Adrenal gland (tissue), 5 donors: Measurements from ENCODE around the gene SPPL2C.

Source experiments
- POLR2A ChIP-seq, 2 donors: fragments of 450-650 bp; IDR thresholded peaks; one replicate each; pipeline ENCODE4 v1.6.1; 2017; ENCODE audit warnings: antibody characterized with exemption in 2 of 2, mild to moderate bottlenecking in 2 of 2, moderate library complexity in 1 of 2
- TF ChIP-seq, protein P1 (sequence below), 6 experiments: fragments of 450-650 bp in 4 of 6; fragments of 200-600 bp in 2 of 6; sonication (generic) in 1 of 6; IDR thresholded peaks; 1 replicate in 5 of 6; 2 replicates in 1 of 6; pipeline versions ENCODE4 v1.5.1 to v1.8.0; 2016 to 2021; ENCODE audit warnings: antibody characterized with exemption in 6 of 6, mild to moderate bottlenecking in 2 of 6, moderate library complexity in 1 of 6
- donor health status: DM: no; HTN: no; CAD: no.

DNA sequence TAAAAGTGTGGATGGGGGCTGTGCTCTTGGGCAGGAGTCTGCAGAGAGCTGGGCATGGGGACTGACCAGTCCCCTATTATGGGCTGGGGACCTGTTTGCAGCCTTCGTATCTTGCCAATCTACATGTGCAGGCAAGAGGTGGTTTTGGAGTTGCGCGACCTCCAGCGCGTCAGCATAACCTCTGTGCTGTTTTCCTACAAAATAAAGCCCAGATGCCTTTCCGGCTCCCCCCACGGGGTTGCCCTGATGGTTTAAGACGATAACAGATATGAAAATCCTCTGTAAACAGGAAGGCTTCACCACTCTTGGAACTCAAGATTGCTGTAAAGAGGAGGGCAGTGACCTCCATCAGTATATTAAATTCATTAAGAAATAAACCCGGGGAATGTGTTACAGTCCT, 16.5 kb upstream of the SPPL2C start:
- TF ChIP-seq, protein P1, sequence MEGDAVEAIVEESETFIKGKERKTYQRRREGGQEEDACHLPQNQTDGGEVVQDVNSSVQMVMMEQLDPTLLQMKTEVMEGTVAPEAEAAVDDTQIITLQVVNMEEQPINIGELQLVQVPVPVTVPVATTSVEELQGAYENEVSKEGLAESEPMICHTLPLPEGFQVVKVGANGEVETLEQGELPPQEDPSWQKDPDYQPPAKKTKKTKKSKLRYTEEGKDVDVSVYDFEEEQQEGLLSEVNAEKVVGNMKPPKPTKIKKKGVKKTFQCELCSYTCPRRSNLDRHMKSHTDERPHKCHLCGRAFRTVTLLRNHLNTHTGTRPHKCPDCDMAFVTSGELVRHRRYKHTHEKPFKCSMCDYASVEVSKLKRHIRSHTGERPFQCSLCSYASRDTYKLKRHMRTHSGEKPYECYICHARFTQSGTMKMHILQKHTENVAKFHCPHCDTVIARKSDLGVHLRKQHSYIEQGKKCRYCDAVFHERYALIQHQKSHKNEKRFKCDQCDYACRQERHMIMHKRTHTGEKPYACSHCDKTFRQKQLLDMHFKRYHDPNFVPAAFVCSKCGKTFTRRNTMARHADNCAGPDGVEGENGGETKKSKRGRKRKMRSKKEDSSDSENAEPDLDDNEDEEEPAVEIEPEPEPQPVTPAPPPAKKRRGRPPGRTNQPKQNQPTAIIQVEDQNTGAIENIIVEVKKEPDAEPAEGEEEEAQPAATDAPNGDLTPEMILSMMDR (IDR thresholded peaks at IDR 0.05): no peak
- no peak for TF ChIP-seq POLR2A (IDR thresholded peaks at IDR 0.05)
